HG02571 (cell line): ENCODE measurements around the gene DIS3L.
A peak's percentile ranks its signal among the peaks of the same experiment; 100 is the strongest.
"Not testable (repeated sequence)": the region's sequence is repeated elsewhere in the genome, so short reads cannot be mapped to it uniquely, and the experiment has no call there.

Experiments used
- ATAC-seq: cut with Tn5 transposase; IDR thresholded peaks from one replicate; pipeline ENCODE4 v1.9.1; 2021; ENCODE audit warnings: mild to moderate bottlenecking, moderate library complexity; ENCODE audit not compliant: unreplicated experiment

DIS3L gene

GRCh38 chr15:66308531-66308930 is 15.2 kb downstream of the DIS3L start:
- ATAC-seq, result no peak

DNA sequence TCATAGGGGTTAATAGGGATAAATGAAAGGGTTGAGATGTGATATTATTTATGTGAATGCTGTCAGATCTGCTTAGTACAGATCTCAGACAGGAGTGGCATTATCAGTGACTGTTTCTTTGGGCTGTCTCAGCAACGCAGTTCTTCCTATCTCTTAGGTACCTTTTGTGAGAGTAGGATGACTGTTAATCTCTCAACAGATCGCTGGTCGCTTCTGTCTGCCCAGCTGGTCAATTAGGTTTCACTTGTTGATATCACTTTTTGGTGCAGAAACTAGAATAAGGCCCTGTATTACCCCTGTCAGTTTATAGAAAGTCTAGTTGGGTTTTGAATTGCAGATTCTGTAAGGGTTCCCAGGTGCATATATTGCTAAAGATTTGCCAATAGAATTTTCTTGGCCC is 16.5 kb downstream of the DIS3L start:
- ATAC-seq, result no peak

GRCh38 chr15:66310786-66311185 is 17.4 kb downstream of the DIS3L start:
- no peak for ATAC-seq

DNA sequence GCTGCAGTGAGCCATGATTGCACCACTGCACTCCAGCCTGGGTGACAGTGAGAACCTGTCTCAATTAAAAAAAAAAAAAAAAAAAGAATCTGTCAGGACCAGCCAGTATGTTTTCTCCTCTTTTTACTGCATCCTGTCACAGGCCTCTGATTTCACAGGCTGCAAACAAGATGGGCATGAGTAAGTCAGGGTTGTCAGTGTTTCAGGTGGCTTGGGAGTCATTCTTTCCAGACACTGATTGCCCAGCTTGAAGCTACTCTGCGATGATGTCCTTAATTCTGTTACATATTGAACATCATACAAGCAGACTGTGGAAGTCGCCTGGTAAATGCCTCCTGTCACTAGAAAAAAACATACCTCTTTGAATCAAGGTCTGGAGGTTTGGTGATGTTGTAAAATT is 18.8 kb downstream of the DIS3L start:
- no peak for ATAC-seq

DNA sequence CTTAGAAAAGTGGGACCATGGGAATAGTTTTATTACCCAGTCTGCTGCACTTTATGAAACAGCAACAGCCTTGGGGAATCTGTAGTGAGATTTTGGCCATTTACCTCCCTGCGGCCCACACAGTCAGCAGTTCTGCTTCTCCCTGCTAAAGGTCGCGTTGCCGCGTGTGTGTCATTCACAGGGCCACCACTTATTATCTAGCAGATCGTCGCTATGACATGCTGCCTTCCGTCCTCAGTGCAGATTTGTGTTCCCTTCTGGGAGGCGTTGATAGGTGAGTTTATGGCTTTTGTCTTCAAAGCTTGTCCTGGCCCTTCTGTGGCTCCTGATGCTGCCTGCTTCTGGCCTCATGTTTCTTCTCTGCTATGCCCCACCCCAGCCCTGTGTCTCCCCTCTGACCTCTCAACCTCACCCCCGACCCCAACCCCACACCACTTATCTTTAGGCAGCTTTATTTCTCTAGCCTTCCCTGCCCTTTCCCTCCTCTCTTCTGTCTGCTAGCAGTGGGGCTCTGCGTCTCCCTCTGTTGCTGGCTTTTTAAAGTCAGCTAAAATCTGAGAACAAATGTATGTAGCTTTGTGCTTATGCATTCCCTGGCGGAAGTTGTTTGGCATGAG is 30.1 kb downstream of the DIS3L start:
- no peak for ATAC-seq

DNA sequence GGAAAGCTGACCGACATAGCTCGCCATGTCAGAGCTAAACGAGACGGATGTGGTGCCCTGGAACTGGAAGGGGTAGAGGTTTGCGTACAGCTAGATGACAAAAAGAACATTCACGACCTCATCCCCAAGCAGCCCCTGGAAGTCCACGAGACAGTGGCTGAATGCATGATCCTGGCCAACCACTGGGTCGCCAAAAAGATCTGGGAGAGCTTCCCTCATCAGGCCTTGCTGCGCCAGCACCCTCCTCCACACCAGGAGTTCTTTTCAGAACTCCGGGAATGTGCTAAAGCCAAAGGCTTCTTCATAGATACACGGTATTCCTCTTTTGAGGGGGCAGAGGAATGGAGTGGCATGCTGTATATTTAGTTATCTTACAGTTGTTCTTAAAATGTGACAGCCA is 32.7 kb downstream of the DIS3L start:
- no peak for ATAC-seq

DNA sequence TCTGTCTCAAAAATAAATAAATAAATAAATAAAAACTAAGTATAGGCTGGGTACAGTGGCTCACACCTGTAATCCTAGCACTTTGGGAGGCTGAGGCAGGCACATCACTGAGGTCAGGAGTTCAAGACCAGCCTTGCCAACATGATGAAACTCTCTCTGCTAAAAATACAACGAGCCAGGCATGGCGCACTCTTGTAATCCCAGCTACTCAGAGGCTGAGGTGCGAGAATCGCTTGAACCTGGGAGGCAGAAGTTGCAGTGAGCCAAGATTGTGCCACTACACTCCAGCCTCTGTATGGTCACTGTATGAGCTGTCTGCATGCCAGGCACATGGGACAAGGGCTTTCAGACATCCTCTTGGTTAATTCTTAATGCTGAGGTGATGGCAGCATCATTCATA is 34.4 kb downstream of the DIS3L start:
- no peak for ATAC-seq

- no peak for ATAC-seq
Measured at GRCh38 chr15:66328771-66329170, 35.4 kb downstream of the DIS3L start.

DNA sequence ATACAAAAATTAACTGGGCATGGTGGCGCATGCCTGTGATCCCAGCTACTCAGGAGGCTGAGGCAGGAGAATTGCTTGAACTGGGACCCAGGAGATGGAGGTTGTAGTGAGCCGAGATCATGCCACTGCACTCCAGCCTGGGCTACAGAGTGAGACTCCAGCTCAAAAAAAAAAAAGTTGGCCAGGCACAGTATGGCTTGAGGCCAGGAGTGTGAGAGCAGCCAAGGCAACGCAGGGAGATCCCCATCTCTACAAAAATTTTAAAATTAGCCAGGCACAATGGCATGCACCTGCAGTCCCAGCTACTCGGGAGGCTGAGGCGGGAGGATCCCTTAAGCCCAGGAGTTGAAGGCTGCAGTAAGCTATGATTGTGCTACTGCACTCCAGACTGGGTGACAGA is 55.2 kb downstream of the DIS3L start:
- ATAC-seq, result not testable (repeated sequence)

DNA sequence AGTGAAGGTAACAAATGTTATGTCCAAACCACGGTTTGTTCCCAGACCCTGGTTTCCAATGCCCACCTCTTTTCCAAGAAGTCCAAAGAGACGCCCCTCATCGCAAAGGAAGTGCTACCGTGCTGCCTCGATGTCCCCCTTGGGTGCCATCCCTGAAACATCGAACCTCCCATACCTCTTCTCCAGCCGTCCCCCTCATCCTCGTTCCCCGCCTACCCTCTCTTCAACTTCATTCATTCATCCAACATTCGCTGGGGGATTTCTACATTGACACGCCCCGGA is 62.6 kb downstream of the DIS3L start:
- ATAC-seq, result peak; percentile 4

DNA sequence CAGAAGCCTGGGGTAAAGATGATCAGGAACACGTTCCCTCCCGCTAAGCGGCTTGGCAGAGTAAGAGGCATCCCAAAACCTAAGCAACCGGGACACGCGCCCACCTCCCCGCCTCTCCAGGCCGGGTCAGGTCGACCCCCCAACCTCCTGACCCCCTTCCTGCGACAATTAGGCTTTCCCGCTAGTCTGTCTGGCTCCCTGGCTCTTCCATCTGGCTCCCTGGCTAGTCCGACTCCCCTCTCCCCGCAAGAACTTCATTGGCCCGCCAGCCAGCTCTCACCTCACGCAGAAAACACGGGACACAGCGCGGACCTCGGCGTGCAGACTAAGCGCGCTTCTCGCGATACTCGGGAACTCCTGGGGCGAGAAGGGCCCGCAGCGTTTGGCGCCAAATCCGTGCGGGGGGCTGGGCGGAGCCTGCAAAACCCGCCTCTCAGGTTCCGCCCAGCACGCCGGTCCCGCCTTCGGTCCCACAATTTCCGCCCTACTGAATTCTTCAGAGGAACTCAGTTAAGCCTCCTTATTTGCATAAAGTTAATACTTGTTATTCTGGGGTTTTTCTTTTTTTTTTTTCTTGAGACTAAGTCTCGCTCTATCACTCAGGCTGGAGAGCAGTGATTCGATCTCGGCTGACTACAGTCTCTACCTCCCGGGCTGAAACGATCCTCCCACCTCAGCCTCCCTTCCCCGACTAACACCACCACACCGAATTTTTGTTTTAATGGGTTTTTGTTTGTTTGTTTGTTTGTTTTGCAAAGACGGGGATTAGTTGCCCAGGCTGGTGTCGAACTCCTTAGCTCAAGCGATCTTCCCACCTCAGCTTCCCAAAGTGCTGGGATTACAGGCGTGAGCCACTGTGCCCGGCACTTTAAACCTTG is 63.2 kb downstream of the DIS3L start, which contains the start of gene TIPIN:
TSS of gene TIPIN (minus strand) at position 327 of the 878 bp plus-strand sequence. CDS start 3,738 bp downstream, outside the sequence.
- ATAC-seq, result peak; percentile 93

GRCh38 chr15:66359740-66360139 is 66.4 kb downstream of the DIS3L start:
- no peak for ATAC-seq

DNA sequence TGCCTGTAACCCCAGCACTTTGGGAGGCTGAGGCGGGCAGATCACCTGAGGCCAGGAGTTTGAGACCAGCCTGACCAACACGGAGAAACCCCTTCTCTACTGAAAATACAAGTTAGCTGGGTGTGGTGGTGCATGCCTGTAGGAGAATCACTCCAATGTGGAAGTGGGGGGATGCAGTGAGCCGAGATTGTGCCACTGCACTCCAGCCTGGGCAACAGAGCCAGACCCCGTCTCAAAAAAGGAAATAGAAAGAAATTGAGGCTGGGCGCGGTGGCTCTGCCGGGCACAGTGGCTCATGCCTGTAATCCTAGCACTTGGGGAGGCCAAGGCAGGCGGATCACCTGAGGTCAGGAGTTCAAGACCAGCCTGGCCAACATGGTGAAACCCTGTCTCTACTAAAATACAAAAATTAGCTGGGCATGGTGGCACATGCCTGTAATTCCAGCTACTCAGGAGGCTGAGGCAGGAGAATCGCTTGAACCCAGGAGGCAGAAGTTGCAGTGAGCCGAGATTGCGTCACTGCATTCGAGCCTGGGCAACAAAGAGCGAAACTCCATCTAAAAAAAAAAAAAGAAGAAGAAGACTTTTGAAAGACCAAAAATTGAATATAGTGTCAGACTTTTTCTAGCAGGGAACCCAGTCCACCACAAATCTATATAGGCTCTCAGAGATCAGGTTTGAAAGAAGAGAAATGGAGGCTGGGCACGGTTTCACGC is 68.5 kb downstream of the DIS3L start:
- not testable (repeated sequence) for ATAC-seq

DNA sequence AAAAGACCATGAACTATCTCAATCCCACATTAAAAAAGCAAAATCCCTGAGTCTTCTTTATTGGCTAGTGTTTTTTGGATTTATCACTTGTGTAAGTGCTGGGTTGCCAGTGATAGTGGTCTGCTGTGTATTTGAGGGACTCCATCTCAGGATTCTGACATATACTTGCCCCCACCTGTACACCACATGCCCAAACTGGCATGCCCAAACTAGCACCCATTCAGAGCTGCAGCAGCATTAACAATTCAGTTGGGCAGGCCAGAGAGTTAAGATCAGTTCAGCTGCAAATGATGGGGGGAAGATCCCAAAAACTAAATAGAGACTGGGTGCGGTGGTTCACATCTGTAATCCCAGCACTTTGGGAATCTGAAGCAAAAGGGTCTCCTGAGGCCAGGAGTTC is 69.4 kb downstream of the DIS3L start:
- no peak for ATAC-seq

DNA sequence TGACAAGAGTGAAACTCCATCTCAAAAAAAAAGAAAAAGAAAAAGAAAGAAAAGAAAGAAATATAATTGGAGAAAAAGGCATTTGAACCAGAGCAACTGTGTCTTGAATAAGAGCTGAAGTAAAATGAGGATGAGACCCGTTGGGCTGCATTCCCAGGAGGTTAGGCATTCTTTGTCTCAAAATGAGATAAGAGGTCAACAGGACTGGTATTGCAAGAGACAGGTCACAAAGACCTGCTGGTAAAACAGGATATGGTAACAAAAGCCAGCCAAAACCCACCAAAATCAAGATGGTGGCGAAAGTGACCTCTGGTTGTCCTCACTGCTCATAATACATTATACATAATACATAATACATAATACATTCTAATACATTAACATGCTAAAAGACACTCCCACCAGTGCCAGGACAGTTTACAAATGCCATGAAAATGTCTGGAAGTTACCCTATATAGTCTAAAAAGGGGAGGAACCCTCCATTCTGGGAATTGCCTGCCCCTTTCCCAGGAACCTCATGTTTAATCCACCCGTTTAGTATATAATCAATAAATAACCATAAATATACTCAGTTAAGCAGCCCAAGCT is 71.7 kb downstream of the DIS3L start:
- ATAC-seq, result no peak

DNA sequence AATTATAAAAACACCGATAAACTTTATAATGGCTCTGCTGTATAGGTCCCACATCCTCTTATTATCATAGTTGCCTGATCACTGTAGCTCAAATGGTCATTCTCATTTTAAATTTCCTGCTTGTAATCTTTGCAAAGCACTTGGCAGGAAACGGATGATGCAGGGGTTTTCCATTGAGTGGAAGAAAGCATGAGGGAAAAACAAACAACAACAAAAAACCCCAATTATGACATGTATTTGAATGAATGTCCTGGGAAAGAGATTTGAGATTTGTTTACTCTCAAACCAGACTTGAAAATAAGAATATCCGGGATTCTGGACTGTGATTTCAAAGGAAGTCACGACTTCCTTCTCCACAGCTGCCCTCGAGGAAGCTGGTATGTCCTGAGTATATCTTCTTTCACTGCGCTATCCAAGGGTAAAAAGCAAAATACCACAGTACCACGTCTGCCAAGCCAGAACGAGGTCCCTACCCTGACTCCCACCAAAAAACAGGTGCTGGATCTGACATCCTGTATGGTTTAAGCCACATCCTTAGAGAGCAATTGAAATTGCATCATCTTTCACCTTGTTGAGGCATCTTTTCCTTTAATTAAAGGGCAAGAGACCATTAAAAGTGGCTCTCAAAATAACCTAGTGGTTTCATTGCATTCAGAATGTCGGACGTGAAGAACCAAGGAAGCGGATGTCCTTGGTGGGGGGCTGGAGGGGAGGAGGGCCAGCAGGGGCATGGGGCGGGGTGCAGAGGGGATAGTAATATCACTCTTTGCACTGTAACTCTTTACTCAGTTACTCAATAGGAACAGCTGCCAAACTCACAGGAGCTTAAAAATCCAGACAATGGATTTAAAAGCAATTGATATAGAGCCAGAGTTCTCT is 76.6 kb downstream of the DIS3L start:
- ATAC-seq, result no peak

- ATAC-seq, result no peak
Measured at GRCh38 chr15:66374179-66374578, 80.8 kb downstream of the DIS3L start.

DNA sequence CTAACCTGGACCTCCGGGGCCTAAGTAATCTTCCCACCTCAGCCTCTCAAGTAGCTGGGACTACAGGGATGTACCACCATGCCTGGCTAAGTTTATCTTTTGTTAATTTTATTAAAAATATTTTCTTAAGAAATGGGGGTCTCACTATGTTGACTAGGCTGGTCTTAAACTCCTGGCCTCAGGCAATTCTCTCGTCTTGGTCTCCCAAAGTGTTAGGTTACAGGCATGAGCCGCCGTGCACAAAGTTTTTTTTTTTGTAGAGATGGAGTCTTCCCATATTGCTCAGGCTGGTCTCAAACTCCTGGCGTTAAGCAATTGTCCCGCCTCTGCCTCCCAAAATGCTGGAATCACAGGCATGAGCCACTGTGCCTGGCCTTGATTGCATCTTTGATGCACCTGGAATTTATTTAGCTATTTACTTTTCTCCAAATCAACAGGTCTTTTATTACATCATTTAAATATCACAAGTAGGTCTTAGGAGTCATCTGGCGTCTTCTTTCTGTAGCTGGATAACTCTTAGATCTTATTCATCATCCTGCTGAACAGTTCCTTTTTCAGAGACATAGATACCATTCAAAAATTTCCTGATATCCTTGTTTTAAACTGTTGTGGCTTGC is 85.6 kb downstream of the DIS3L start:
- no peak for ATAC-seq

DNA sequence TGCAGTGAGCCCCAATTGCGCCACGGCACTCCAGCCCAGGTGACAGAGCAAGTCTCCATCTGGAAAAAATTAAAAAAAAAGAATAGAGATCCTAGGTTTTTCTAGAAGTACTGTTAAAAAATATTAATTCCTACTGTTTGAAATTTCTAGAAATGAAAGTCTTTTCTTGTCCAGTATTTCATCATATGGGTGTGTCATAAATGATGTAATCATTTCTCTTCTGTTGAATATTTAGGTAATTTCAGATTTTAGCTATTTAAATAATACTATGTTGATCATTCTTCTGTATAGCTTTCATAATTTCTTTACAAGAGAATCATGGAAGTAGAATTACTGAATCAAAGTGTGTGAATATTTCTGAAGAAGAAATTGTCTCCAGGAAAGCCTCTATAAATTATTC is 88.0 kb downstream of the DIS3L start:
- not testable (repeated sequence) for ATAC-seq
